Measurements from ENCODE around the gene CFD. TPM values are rescaled to one million over a fixed set of nuclear protein-coding genes. Genes with fewer than 3 reads are reported as not detected.

The CFD gene
- polyA plus RNA-seq, 1 of the 3 experiments (the other 2 are of a cell fraction), result 2.5 TPM

DNA sequence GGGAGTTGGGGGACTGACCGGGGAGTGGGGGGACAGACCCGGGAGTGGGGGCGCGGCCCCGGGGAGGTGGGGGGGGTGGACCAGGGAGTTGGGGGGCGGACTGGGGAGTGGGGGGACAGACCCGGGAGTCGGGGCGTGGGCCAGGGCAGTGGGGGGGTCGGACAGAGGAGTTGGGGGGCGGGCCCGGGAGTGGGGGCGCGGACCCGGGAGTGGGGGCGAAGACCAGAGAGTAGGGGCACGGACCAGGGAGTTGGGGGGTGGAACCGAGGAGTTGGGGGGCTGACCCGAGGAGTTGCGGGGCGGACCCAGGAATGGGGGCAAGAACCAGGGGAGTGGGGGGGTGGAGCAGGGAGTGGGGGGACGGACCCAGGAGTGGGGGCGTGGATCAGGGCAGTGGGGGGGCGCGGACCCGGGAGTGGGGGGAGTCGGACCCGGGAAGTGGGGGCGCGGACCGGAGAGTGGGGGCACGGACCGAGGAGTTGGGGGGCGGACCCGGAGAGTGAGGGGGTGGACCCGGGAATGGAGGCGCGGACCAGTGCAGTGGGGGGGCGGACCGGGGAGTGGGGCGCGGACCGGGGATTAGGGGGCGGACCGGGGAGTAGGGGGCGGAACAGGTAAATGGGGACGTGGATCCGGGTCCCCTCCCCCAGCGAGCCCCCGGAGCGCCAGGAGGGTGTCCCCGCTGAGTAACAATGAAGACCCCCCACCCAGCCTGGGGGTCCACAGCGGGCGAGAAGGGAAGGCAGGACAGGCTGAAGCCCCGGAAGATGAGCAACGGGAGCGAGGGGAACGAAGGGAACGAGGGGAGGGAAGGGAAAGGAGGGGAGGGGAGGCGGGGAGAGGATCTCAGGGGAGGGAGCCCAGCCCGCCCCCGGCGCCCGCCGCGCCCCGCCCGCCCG is 53.0 kb downstream of the CFD start:
- H2AFZ ChIP-seq (ENCODE audit: low read depth), result no peak overlapping the region
- peaks cover 23% of the 10 kb centered on the region for H4K20me1 ChIP-seq (ENCODE audit: insufficient read depth)
- H3K4me3 ChIP-seq (ENCODE audit: low read depth in 2 of 2, low read length in 1 of 2), result peak overlapping the region; percentile 70 to 73
- H3K27ac ChIP-seq (ENCODE audit: low read depth in 2 of 2, low read length in 1 of 2), result peak overlapping the region in 1 of 2 experiments; percentile 74; a peak in 1 of 4 replicates
- peaks cover 0 to 11% of the 10 kb centered on the region in 2 experiments; a peak in 2 of 4 replicates for H3K4me1 ChIP-seq (ENCODE audit: control insufficient read depth in 1 of 2, insufficient read depth in 2 of 2, low read depth in 1 of 2, low read length in 1 of 2)
- H3F3A ChIP-seq (replicated peaks; ENCODE audit: insufficient read depth), result peaks cover 10% of the 10 kb centered on the region
- ChIA-PET CTCF (interaction anchor here (1.4 kb wide), 1 partner anchor 48 kb away, joined by 6 read pairs; no protein-coding TSS in a partner anchor), POLR2A (no interaction called here)
- H3K9ac ChIP-seq, result peak overlapping the region; percentile 73
- no peaks in the 10 kb centered on the region for H3K36me3 ChIP-seq (replicated peaks in 1 of 2; ENCODE audit: control insufficient read depth in 1 of 2, insufficient read depth in 2 of 2, low read length in 1 of 2)
- peak overlapping the region; percentile 68; the same call in 1 of the 2 replicates for H3K4me2 ChIP-seq
- H3K9me3 ChIP-seq, result no peaks in the 10 kb centered on the region
- WGBS (ENCODE audit: low lambda C conversion rate), result 9% methylated on average over 41 of the region's 69 CpGs
- no peak for TF ChIP-seq EP300 (IDR thresholded peaks at IDR 0.05; ENCODE audit: borderline replicate concordance in 1 of 2, low read depth in 1 of 2, low read length in 1 of 2)
- TF ChIP-seq MXI1 (IDR thresholded peaks at IDR 0.05; ENCODE audit: low read depth, low read length), result peak; percentile 24
- no peak for TF ChIP-seq TEAD4 (IDR thresholded peaks at IDR 0.05; ENCODE audit: borderline replicate concordance, insufficient read depth)
- TF ChIP-seq, protein P1, sequence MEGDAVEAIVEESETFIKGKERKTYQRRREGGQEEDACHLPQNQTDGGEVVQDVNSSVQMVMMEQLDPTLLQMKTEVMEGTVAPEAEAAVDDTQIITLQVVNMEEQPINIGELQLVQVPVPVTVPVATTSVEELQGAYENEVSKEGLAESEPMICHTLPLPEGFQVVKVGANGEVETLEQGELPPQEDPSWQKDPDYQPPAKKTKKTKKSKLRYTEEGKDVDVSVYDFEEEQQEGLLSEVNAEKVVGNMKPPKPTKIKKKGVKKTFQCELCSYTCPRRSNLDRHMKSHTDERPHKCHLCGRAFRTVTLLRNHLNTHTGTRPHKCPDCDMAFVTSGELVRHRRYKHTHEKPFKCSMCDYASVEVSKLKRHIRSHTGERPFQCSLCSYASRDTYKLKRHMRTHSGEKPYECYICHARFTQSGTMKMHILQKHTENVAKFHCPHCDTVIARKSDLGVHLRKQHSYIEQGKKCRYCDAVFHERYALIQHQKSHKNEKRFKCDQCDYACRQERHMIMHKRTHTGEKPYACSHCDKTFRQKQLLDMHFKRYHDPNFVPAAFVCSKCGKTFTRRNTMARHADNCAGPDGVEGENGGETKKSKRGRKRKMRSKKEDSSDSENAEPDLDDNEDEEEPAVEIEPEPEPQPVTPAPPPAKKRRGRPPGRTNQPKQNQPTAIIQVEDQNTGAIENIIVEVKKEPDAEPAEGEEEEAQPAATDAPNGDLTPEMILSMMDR (IDR thresholded peaks at IDR 0.05), result no peak
- TF ChIP-seq EZH2phosphoT487 (IDR thresholded peaks at IDR 0.05; ENCODE audit: borderline replicate concordance, low read depth), result no peak
- TF ChIP-seq RAD21 (IDR thresholded peaks at IDR 0.05; ENCODE audit: low read length), result no peak
- TF ChIP-seq POLR2AphosphoS5 (IDR thresholded peaks at IDR 0.05; ENCODE audit: low read depth, low read length), result no peak
- peaks cover 43% of the 10 kb centered on the region for H3K79me2 ChIP-seq (ENCODE audit: insufficient read depth)
- peaks cover 8% of the 10 kb centered on the region for H3K27me3 ChIP-seq (ENCODE audit: insufficient read depth)
- H3K9me2 ChIP-seq, result no peaks in the 10 kb centered on the region
- no peak for DNase-seq

Small RNAs within 50 kb of the gene (small RNA-seq; reads per million reads assigned to genes)
- gene MIR3187 (0 reads per million in 7 experiments), gene RNU6-9 (2.2 to 32.2 (median 10.4) reads per million in 7 experiments)

Other genes starting within 250 kb of the CFD start
- gene POLRMT, start 226.1 kb upstream of the CFD start, polyA plus RNA-seq (2012; rRNA removed), result 38.2 and 40.1 TPM in 2 replicates
- 0.62 and 0.93 TPM in 2 replicates for gene FGF22, start 219.8 kb upstream of the CFD start, polyA plus RNA-seq (2012; rRNA removed)
- 9.0 and 12.9 TPM in 2 replicates for gene RNF126, start 196.4 kb upstream of the CFD start, polyA plus RNA-seq (2012; rRNA removed)
- gene FSTL3, start 183.3 kb upstream of the CFD start, polyA plus RNA-seq (2012; rRNA removed), result 64.4 and 73.0 TPM in 2 replicates
- gene PRSS57, start 164.2 kb upstream of the CFD start, polyA plus RNA-seq (2012; rRNA removed), result not detected in 2 replicates
- 6.2 and 15.6 TPM in 2 replicates for gene PALM, start 150.7 kb upstream of the CFD start, polyA plus RNA-seq (2012; rRNA removed)
- 0.03 and 0.08 TPM in 2 replicates for gene MISP, start 108.6 kb upstream of the CFD start, polyA plus RNA-seq (2012; rRNA removed)
- 172 and 243 TPM in 2 replicates for gene PTBP1, start 62.2 kb upstream of the CFD start, polyA plus RNA-seq (2012; rRNA removed)
- gene PLPPR3, start 37.7 kb upstream of the CFD start, polyA plus RNA-seq (2012; rRNA removed), result 1.5 and 1.6 TPM in 2 replicates
- gene AZU1, start 31.8 kb upstream of the CFD start, polyA plus RNA-seq (2012; rRNA removed), result 0.15 TPM in 2 replicates
- gene PRTN3, start 18.7 kb upstream of the CFD start, polyA plus RNA-seq (2012; rRNA removed), result not detected in 2 replicates
- gene ELANE, start 7.4 kb upstream of the CFD start, polyA plus RNA-seq (2012; rRNA removed), result not detected in 2 replicates
- gene MED16, start 33.5 kb downstream of the CFD start, polyA plus RNA-seq (2012; rRNA removed), result 30.0 and 40.6 TPM in 2 replicates
- not detected in 2 replicates for gene RNU6-9, start 33.8 kb downstream of the CFD start, polyA plus RNA-seq (2012; rRNA removed)
- 39.2 and 41.4 TPM in 2 replicates for gene R3HDM4, start 53.6 kb downstream of the CFD start, polyA plus RNA-seq (2012; rRNA removed)
- not detected in 2 replicates for gene KISS1R, start 57.7 kb downstream of the CFD start, polyA plus RNA-seq (2012; rRNA removed)
- gene ARID3A, start 66.4 kb downstream of the CFD start, polyA plus RNA-seq (2012; rRNA removed), result 4.4 and 8.6 TPM in 2 replicates
- 47.9 and 51.5 TPM in 2 replicates for gene WDR18, start 124.7 kb downstream of the CFD start, polyA plus RNA-seq (2012; rRNA removed)
- gene GRIN3B, start 140.8 kb downstream of the CFD start, polyA plus RNA-seq (2012; rRNA removed), result 1.5 and 1.8 TPM in 2 replicates
- 138 and 145 TPM in 2 replicates for gene TMEM259, start 161.5 kb downstream of the CFD start, polyA plus RNA-seq (2012; rRNA removed)
- gene RNU6-2, start 161.9 kb downstream of the CFD start, polyA plus RNA-seq (2012; rRNA removed), result not detected in 2 replicates
- gene CNN2, start 166.9 kb downstream of the CFD start, polyA plus RNA-seq (2012; rRNA removed), result 152 and 279 TPM in 2 replicates
- 7.8 and 8.3 TPM in 2 replicates for gene ABCA7, start 180.4 kb downstream of the CFD start, polyA plus RNA-seq (2012; rRNA removed)
- gene ARHGAP45, start 207.5 kb downstream of the CFD start, polyA plus RNA-seq (2012; rRNA removed), result 2.8 and 4.2 TPM in 2 replicates
- 238 and 283 TPM in 2 replicates for gene POLR2E, start 235.7 kb downstream of the CFD start, polyA plus RNA-seq (2012; rRNA removed)
- 566 and 925 TPM in 2 replicates for gene GPX4, start 244.3 kb downstream of the CFD start, polyA plus RNA-seq (2012; rRNA removed)

All from SK-N-SH (cell line).